CD4-positive, alpha-beta T cell treated with Interleukin-6 for 4 hours (primary cell): ENCODE measurements around the gene ZNF277.

Experiments
- DNase-seq: peaks from one replicate; pipeline ENCODE4 v3.0.0-alpha.2; 2020; ENCODE audit warnings: mixed read lengths

The ZNF277 gene

GRCh38 chr7:112361154-112361553, 154.7 kb downstream of the ZNF277 start:
- DNase-seq: no peak

DNA sequence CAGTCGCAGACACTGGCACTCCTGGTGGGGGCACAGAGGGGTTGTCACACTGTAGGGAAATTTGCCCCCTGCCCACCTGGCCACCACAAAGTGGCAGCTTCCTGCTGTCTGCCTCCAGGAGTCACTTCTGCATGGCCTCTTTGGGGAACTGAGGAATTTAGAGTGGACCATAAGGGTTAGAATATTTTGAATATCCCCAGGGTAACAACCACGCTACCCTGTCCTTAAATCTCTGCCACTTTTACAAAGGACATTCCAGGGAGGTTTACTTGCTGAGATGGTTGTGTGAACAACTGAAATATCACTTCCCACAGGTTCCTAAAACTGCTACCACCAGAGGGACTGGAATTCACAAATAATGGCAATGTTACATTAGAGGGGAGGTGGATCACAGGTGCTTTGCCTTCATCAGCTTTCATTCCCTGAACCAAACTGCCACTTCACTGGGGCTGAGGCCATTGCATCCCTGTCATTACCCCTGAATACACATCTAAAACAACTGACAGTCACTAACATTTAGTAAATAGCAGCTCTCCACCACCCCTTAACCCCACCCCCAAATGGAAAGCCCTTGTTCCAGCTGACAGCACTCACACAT, 155.7 kb downstream of the ZNF277 start:
- DNase-seq: no peak

DNA sequence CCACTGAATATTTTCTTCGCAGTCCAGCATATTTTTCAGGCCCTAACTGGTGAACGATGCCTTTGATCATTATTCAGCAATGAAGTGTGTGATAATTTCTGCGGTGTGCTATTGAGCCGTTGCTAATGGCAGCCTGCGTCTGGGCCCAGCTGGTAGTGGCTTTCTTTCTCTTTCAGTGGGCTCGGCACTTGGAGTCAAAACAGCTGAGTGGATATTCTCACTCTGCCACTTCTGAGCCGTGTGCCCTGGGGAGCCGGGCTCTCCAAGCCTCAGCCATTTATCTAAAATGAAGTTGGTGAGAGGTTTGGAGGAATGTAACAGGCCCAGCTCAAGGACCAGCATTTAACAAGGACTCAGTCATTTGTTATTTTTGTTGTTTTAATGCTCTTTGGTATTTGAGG, 156.2 kb downstream of the ZNF277 start:
- DNase-seq: no peak

DNA sequence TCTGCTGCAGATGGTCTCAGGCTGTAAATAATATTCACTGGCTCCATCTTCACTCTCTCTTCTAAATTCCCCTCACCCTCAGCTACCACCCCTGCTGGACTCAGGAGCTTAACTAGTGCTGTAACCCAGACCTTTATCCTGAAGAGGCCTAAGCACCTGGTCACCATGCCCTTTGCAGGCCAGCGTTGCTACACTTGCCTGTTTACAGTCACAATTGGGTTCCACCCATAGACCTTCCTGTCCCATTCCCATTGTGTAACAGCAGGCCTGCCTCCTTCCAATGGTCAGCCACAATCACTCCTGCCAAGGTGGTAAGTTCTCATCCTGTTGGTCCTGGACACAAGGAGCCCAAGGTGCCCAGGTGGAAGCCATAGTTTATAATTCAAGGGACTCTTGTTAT, 157.9 kb downstream of the ZNF277 start:
- DNase-seq: no peak

- DNase-seq: no peak
Measured at GRCh38 chr7:112365551-112365950, 159.1 kb downstream of the ZNF277 start.

- no peak for DNase-seq
Measured at GRCh38 chr7:112366886-112367285, 160.4 kb downstream of the ZNF277 start.

- no peak for DNase-seq
Measured at GRCh38 chr7:112370436-112370835, 163.9 kb downstream of the ZNF277 start.

DNA sequence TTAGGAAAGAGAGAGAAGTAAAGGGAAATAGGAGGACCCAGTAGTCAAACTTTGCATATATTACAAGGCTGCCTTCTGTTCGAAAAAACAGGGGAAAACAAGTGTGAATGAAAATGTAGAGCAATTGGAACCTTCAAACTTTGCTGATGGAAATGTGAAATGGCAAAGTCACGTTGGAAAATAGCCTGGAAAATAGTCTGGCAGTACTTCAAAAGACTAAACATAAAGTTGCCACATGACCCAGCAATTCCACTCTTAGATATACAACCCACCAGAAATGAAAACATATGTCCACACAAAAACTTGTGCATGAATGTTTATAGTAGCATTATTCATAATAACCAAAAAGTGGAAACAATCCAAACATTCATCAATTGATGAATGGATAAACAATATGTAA, 165.2 kb downstream of the ZNF277 start:
- no peak for DNase-seq

GRCh38 chr7:112372101-112372500, 165.6 kb downstream of the ZNF277 start:
- no peak for DNase-seq

DNA sequence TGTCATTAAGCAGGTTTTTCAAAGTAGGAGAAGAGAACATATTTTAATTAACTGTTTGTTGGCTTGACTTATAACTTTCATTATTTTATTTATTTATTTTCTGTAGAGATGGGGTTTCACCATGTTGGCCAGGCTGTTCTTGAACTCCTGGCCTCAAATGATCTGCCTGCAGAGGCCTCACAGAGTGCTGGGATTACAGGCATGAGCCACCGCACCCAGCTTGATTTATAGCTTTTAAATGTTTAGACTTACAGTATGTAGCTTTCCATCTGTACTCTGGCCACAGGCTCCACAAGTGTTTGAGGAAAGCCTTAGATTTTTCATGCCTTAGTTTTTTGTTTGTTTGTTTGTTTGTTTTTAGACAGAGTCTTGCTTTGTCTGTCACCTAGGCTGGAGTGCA, 171.1 kb downstream of the ZNF277 start:
- DNase-seq: no peak

GRCh38 chr7:112381311-112382091, 175.0 kb downstream of the ZNF277 start:
- DNase-seq: no peak

DNA sequence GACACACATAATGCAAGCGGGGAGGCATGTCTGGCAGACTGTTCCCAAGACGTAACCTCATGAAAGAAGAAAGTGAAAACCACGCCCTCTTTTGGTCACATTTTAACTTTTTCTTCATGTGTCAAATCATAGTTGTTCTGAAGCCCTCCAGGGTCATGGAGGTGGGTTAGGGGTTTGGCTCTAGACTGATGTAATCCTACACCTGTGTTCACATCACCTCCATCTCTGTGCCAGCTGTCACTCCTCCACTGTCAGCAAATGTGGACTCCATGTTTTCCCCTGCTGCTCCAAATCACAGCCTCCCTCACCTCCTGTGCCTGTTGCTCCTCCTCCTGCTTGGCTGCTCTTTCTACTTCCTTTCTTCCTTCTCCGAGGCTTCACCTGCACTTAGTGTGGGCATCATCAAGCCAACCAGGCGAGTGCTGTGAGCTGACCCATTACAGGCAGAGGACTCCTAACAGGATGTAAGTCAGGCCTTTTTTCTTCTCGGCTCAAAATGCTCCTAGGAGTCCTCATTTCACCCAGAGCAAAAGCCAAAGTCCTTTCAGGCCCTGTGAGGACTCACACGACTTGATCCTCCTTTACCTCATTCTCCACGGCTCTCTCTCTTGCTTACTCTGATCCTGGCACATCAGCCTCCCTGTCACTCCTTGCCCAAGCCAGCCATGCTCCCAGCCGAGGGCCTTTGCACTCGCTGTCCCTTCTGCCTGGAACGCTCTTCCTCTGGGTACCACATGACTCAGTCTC, 177.3 kb downstream of the ZNF277 start:
- DNase-seq: no peak

GRCh38 chr7:112385516-112385915, 179.0 kb downstream of the ZNF277 start:
- DNase-seq: no peak

DNA sequence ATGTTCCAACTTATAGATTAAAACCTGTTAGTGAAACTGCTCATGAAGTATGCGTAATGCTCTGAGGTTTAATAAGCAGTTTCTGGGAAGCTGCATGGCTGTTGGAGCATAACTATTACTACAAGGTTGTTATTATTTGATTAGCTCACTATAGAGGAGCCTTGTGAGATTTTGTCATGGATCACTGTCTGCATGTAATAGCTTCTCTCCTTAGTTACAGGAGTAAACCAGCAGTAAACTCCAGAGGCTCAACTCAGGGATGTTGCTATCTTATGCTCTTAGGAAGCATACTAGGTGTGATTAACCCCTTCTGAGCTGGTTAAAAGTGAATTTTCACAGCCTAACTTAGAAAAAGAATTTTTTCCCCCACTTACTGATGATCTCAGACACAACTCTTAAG, 180.1 kb downstream of the ZNF277 start:
- no peak for DNase-seq

- DNase-seq: no peak
Measured at GRCh38 chr7:112390167-112390566, 183.7 kb downstream of the ZNF277 start.

DNA sequence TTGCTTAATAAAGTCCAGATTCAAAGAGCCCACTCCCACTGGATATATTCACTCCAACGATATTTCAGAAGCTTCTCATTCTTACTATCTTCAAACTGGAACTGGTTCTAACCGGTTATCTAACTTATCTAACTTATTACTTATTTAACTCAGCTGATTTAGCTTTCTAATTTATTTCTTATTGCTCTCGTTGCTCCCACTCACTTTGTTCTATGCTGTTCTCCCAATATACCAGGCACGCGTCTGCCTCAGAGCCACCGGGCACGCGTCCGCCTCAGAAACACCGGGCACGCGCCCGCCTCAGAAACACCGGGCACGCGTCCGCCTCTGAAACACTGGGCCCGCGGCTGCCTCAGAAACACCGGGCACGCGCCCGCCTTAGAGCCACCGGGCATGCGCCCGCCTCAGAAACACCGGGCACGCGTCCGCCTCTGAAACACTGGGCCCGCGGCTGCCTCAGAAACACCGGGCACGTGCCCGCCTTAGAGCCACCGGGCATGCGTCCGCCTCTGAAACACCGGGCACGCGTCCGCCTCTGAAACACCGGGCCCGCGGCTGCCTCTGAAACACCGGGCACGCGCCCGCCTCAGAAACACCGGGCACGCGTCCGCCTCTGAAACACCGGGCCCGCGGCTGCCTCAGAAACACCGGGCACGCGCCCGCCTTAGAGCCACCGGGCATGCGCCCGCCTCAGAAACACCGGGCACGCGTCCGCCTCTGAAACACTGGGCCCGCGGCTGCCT, 184.8 kb downstream of the ZNF277 start:
- DNase-seq: peak; percentile 65

GRCh38 chr7:112391841-112392286, 185.4 kb downstream of the ZNF277 start:
- peak; percentile 72 for DNase-seq
